Left renal cortex interstitium (tissue), 4 donors: Measurements from ENCODE around the gene ITGA1. TPM values are rescaled to one million over a fixed set of nuclear protein-coding genes. Genes with fewer than 3 reads are reported as not detected.
"Not testable (repeated sequence)": the region's sequence is repeated elsewhere in the genome, so short reads cannot be mapped to it uniquely, and the experiment has no call there.

Experiments used
- DNase-seq, 4 donors: peaks; one replicate each; pipeline ENCODE4 v3.0.0-alpha.2; 2013; ENCODE audit warnings: low read depth in 4 of 4, low spot score in 2 of 4, missing footprints in 1 of 4
- polyA plus RNA-seq, 4 donors: library from polyadenylated mRNA; unstranded; fragments of 120-200 nt; gene quantifications; one replicate each; pipeline ENCODE4 v1.2.1, GENCODE V29; 2013; ENCODE audit not compliant: insufficient read length in 4 of 4

Gene ITGA1
- polyA plus RNA-seq: 10 to 100 TPM; 44.7 to 56.2 (median 52.0) TPM

DNA sequence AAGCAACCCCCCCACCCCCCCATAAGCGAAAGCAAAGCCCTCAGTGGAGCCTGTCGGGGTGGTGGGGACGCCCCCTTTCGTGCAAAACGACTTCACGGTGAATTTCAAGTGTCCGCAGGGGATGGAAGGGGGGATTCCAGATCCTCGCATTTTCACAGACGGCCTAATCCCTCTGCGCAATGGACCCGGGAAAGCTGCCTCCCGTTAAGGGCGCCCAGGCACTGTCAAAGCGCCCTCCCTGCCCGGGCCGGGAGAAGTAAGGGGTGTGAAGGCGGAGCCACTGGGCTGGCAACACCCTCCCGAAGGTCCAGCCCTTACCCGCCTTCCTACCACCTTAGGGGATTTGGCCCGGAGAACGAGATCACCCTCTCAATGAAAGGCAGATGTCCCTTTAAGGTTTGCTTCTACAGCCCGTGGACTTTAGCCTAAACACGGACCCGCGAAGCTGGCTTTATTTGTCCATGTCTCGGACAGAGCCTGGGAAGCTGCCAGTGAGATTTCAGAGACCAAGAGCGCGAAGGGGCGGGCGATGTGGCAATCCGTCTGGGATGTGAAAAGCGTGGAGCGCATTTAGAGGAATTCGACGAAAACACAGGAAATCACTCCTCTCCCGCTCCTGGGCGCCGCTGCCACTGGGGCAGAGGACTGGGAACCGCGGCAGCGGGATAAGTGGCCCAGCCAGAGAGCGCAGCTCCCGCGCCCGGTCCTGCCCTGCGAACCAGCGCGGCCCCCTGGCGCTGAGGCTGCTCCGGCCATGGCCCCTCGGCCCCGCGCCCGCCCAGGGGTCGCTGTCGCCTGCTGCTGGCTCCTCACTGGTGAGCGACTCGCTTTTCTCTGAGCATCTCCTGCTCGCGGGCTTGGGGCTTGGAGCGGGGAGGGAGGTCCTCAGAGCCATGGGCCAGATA is at the start of gene ITGA1, which contains the start of gene PELO:
ITGA1 (plus strand) TSS at position 317 of the 905 bp plus-strand sequence; CDS start at position 755, 438 bp downstream.
PELO (plus strand) TSS at position 317 of the 905 bp plus-strand sequence. CDS start 12,479 bp downstream, outside the sequence.
- no peak for DNase-seq

DNA sequence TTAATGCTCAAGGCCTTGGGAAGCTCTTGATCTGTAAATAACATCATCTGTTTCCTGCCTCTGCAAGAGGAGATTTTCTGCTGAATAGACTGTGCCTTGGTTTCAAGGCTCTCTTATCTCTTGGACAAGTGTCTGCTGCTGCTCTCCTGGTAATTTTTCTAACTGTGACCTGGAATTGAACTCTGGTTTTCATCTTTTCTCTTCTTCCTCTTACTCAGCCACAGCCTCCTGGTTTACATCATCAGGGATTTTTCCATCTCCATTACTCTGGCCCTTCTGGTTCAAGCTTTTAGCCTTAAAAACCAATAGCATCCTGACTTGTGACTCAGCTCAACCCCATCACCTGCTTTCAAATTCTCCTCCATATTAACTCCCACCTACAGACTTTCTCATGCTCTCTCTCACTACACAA is 49.6 kb upstream of the ITGA1 start:
- no peak for DNase-seq

DNA sequence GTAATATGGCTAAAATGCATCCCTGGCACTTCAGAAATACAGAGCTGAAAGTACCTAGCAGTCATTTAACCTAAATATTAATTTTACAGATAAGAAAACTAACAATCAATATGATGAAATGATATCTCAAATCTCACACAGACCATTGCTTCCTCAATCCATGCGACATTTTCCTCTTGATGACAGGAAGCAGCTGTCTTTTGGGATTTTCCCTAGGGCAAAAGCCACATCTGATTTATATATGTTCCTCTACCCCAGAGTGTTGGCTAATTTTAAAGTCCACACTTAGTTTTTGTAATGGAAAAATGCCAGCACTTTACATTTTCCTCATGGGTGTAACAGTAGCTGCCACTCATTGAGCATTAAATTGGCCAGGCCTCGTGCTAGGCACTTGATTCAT is 47.7 kb upstream of the ITGA1 start:
- DNase-seq: no peak

DNA sequence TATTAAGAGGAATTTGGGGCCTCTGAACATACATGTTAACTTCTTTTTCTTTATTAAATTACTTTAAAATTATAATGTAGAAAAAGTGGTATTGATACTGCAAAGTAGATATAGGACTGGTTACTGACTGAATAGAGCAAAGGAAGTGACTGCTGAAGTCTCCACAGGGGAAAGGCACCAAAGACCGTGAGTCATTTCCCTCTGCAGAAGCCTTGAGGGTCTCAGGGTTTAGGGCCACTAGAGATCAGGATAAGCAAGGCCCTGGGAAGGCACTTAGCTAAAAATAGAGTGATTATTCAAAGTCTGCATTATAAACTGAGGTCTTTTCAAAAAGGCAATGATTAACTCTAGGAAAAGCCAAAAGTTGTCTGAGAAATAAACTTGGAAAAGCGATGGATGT is 44.7 kb upstream of the ITGA1 start:
- no peak for DNase-seq

DNA sequence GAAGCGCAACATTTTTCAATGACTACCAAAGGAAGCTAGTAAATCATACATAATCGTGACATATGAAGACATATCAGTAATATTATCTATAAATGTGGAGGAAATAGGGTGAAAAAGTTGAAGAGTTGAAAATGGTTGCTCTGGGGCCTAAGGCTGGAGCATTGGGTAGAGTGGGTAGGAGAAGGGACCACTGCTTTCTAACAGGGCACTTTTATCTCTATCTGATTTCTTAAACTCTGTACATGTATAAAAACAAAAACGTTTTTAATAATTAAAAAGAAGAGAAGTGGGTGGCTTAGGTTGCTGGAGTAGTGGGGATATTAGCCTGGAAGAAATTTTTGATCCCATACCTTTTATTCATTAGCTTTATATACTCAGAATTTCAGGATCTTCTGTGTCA is 44.2 kb upstream of the ITGA1 start:
- DNase-seq: no peak

DNA sequence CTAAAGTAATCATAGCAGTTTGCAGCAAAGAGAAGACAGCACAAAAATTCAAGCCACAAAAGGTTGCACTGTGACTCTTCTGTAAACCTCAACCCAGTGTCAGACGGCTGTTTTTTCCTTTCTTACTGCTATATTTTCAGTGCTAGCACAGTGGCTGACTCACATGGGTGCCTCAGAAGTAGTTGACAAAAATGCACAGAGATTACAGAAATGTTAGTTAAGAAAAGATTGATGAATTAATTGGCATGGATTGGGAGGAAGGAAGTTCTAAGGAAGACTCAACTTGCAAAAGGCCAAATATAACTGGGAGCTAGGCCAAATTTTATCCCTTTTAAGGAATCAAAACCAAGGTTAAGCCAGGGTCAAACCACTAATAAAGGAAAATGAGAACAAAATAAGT is 43.7 kb upstream of the ITGA1 start:
- DNase-seq: no peak

DNA sequence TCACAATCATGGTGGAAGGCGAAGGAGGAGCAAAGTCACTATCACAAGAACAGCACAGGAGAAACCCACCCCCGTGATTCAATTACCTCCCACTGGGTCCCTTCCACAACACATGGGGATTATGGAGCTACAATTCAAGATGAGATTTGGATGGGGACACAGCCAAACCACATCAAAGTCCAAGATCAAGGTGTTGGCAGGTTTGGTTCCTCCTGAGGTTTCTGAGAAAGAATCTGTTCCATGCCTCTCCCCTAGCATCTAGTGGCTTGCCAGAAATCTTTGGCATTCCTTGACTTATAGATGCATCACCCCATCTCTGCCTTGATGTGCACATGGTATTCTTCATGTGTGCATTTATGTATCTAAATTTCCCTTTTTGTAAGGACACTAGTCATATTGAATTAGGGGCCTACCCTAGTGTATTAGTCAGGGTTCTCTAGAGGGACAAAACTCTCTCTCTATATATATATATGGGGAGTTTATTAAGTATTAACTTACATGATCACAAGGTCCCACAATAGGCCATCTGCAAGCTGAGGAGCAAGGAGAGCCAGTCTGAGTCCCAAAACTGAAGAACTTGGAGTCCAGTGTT is 42.8 kb upstream of the ITGA1 start:
- DNase-seq: not testable (repeated sequence)

DNA sequence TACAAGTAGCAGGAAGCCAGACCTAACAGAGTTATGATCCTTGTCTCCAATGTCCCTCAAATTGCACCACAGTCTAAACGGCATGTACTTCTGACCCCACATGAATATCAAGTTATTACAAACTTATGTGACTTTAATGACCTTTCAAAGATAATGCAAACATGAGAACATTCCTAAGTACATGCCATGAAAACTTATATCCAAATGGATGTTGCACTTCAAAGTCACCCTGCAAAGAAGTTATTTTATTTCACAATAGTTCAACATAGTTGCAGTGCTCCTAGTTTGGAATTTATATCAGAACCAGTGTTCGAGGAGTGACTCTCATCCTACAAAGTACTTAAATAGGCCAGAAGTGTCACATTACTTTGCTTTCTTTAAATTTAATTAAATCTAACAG is 41.2 kb upstream of the ITGA1 start:
- no peak for DNase-seq

DNA sequence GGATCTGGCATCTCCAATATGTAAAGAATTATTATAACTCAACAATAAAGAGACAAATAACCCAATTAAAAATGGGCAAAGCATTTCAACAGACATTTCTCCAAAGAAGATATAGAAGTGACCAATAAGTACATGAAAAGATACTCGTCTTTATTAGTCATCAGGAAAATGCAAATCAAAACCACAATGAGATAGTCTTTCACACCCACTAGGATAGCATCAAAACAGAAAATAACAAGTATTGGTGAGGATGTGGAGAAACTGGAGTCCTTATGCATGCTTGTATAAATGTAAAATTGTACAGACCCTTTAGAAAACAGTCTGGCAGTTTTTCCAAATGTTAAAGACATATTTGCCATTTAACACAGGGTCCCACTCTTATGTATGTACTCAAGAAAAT is 39.1 kb upstream of the ITGA1 start:
- DNase-seq: no peak

DNA sequence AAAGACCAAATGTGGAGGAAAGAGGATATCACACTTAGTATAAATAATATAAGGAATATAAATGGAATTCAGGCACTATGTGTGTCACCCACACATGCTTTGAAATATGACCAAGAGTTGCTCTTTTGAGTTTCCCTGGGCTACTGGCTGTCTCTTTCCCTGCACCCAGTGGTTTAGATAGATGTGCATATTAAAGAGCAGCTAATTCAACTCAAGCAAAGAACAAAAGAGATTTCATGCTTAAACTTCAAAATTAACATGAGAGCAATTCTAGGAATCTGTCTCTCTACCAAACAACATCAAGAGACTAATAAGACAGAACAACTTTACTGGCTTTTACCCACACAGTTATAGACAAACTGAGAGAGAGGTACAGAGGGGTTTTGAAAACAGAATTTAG is 38.0 kb upstream of the ITGA1 start:
- DNase-seq: no peak

DNA sequence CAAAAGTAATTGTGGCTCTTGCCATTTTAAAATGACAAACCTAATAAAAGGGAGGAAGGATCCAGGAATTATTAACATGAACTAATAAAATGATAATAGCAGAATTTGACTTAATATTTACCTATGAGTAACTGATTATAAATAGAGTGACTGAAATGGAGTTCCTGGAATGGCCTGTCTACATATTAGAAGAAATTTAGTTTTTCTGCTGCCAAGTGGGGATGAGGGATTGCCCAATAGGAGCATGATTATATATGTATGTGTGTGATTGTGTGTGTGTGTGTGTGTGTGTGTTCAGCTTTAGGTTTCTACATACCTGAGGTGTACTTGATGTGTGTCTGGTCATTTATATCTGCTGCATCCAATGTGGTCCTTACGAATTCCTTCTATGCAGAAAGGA is 36.6 kb upstream of the ITGA1 start:
- no peak for DNase-seq

DNA sequence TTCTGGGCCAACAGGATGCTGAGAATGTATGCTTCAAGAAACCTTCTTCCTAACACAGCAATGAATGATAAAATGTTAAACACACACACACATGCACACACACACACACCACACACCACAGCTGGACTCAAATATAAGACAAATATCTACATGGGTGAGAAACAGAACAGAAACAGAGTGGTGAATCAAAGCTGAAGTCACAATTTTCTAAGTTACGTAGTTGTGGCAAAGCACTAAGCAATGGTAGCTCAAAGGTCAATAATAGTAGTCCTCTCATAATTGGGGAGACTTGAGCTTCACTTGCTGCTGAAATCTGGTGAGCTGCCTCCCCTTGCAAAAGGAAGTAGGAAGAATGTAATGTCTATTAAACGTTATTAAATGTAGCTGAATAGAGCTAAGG is 33.7 kb upstream of the ITGA1 start:
- DNase-seq: no peak

DNA sequence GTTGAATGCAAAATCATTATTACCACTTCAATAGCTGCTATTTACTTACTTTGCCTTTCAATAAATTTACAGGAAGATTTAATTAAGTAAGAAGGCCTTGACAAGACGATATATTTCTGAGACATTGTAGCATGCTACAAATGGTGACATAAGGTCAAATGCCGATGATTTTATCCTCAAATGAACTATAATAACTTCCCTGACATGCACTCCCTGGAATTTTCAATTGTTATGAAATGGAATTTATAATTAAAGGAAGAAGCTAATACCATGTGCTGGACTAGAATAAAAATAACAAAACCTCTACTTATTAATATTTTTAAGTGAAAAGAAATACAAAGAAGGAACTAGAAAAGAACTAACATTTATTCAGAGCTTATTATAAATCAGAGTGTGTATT is 30.2 kb upstream of the ITGA1 start:
- no peak for DNase-seq

DNA sequence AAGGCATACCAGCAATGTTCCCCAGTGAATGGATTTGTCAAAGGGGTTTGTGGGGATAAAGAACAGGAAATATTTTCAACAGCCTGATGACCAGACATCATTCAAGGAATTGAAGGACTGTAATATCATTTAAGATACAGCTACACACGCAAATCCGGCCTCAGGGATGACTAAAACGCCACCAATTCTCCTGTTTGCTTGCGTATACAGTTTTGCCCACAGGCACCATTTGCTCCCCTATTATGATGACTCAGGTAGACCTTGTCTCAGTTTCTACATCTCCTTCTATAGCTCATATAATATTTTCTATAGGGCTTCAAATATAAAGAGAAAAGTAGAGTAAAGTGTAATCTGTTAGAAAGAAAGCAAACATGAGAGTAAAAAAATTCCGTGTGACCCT is 29.7 kb upstream of the ITGA1 start:
- no peak for DNase-seq

DNA sequence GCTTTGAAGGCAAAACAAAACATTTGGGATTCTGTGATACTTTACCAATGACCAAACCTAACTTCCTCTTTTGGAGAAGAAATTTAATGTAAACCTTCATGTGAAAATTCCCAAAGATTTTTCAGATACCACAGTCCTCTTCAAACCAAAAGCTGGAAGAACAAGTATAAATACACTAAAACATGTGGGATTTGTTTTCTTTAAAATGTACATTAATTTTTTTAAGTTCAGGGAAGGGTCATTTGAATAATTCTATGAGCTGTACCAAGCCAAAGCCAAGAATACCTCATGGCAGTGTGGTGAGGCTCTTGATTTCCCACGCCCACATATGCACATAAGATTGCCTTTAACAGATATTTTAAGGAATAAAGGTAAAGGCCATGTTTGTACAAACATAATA is 28.4 kb upstream of the ITGA1 start:
- no peak for DNase-seq

DNA sequence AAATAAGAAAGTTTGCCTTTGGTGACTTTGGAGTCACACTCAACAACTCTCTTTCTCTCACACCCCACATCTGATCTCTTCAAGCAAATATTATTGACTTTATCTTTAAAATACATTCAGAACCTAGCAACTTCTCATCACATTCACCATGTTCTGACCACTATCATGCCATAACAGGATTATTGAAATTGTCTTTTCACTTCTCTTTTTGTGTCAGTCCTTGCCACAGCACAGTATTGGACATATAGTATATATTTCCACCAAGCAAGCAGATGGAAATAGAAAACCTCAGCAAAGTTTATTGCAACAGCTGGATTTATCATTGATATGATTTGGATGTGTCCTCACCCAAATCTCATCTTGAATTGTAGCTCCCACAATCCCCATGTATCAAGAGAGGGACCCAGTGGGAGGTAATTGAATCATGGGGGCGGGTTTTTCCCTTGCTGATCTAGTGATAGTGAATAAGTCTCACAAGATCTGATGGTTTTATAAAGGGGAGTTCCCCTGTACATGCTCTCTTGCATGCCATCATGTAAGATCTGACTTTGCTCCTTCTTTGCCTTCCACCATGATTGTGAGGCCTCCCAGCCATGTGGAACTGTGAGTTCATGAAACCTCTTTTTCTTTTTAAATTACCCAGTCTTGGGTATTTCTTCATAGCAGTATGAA is 26.9 kb upstream of the ITGA1 start:
- no peak for DNase-seq

DNA sequence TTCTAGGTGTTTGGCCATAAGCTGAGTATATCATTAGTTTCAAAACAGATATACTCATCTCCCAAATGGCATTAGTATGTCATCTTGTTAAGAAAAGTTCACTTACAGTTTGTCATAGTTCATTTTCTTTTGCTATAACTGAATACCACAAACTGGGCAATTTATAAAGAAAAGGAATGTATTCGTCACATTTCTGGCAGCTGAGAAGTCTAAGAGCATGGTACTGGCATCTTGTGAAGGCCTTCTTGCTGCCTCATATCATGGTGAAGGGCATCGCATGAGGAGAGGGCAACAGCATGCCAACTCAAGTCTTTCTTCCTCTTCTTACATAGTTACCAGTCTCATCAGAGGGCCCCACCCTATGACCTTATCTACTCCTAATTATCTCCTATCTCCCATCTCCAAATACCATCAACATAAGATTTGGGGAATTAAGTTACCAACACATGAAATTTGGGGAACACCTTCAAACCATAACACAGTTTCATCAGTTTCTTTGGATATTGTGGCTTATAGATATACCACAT is 20.4 kb upstream of the ITGA1 start:
- DNase-seq: no peak

DNA sequence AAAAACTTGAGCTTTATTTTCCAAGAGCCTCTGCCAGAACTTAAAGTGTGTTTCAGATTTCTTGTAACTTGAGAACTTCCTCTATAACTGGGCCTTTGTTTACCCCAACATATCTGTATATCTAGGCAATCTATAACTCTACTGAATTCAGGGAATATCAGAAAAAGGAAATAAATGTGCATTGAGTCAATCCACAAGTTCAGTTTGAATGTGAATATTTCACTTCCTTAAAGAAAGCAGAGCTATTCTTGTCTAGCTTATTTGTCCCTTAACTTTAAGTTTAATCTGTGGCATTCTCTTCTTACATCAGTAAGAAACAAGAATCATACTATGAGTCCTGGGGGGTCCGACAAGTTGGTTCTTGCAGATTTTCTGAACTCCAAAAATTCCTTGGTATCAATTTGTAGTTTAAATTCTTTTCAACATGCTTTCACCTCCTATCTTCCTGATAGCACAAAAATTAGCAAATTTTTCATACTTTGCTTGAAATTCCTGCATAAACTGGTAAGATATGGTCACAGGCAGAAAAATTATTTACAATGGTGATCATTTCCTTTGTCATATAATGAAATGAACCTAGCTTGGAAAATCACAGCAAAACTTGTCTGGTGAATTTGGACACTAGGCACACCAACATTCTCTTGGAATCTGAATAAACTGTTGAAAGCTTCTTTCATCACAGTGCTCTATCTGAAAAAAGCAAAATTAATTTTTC is 19.8 kb upstream of the ITGA1 start:
- DNase-seq: no peak

DNA sequence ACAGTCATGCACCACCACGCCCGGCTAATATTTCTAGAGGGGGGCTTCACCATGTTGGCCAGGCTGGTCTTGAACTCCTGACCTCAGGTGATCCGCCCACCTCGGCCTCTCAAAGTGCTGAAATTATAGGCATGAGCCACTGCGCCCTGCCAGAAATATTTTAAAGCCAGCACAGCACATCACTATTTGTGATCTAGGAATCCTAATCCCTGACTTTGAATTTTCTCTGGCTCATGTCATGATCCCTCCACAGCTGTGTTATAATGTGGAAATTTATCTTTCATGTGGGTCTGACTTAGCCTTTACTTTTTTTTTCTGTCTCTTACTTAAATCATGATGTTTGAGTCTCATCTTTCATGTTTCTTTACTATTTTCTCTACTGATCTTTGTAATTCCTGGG is 18.7 kb upstream of the ITGA1 start:
- no peak for DNase-seq

DNA sequence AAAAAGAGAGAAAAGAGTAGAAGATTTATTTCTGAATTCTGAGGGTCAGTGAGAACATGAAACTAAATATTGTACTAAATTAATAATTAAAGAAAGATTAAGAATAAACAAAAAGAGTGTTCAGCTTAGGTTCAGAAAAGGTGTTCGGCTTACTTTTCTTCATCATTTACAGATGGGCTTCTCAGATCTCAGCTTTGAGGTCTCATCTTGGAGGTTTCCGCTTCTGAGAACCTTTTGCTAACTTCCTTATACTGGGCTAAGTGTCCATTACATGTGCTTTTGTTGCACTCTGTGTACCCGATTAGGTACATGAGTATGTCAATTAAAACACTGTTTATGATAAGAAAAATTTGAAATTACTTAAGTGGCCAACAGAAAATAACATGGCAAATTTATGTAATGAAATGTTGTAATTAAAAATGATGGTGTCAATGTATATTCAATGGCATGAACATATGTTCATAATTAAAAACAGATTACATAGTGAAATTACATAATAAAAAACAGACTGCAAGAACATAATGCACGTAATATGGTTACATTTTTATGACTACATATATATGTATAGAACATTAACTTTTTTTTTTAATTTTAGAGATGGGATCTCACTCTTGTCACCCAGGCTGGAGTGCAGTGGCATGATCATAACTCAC is 17.3 kb upstream of the ITGA1 start:
- DNase-seq: no peak
